ENCODE results near the gene MYH6.
A peak's percentile ranks its signal among the peaks of the same experiment; 100 is the strongest.
"Not testable (repeated sequence)": the region's sequence is repeated elsewhere in the genome, so short reads cannot be mapped to it uniquely, and the experiment has no call there.

Gene MYH6

DNA sequence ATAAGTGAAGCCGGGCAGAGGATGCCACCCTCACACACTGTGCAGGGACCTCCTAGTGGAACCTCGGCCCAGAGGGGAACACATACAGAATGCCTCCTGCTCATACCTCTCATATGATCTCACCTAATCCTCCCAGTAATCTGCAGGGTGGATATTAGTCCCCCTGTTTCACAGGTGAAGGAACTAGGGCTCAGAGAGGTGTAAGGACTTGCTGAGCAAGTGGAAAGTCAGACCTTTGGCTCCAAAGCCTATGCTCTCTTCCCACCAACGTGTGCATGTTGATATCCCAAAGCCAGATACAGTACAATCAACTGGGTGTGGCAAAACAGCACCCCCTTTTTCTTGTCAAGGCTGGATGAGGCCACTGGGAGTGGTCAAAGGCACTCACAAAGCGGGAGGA, 4.2 kb downstream of the MYH6 start:
- H3K4me3 ChIP-seq = no peak overlapping the region
- H3K9ac ChIP-seq = no peak overlapping the region
- no peak overlapping the region for H3K27ac ChIP-seq
- no peak overlapping the region for H3K4me2 ChIP-seq
- H3K9me3 ChIP-seq (replicated peaks in 1 of 11) = no peaks in the 10 kb centered on the region
- H3K27me3 ChIP-seq = peaks cover 46 to 73% (median 65%) of the 10 kb centered on the region in 11 experiments
- no peaks in the 10 kb centered on the region for H3K36me3 ChIP-seq
- H4K20me1 ChIP-seq = peaks cover 0 to 54% (median 48%) of the 10 kb centered on the region in 11 experiments; a peak in 16 of 22 replicates
- peaks cover 7 to 39% (median 28%) of the 10 kb centered on the region in 10 experiments; a peak in 17 of 20 replicates for H3K4me1 ChIP-seq
- TF ChIP-seq Cebpa-rat (IDR thresholded peaks at IDR 0.05) = no peak

DNA sequence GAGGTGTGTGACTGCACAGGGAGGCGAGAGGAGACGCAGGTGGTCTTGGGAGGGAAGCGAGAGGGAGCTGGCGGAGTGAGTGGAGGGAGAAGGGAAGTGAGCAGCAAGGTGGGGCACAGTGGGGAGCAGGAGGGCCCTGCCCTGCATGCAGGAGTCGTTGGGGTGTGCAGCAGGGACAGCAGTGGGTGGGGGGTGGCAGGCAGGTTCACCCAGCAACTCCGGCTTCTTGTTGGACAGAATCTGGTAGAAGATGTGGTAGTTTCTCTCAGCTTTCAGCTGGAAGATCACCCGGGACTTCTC, 5.0 kb downstream of the MYH6 start:
- H3K9ac ChIP-seq = no peak overlapping the region
- peaks cover 38 to 65% (median 57%) of the 10 kb centered on the region in 11 experiments for H3K27me3 ChIP-seq
- no peak overlapping the region for H3K4me3 ChIP-seq
- H3K4me1 ChIP-seq = peaks cover 7 to 39% (median 28%) of the 10 kb centered on the region in 10 experiments; a peak in 17 of 20 replicates
- no peak overlapping the region; a peak in 2 of 22 replicates for H3K4me2 ChIP-seq
- no peaks in the 10 kb centered on the region for H3K36me3 ChIP-seq
- H3K9me3 ChIP-seq (replicated peaks in 1 of 11) = no peaks in the 10 kb centered on the region
- no peak overlapping the region for H3K27ac ChIP-seq
- H4K20me1 ChIP-seq = peaks cover 0 to 49% (median 40%) of the 10 kb centered on the region in 11 experiments; a peak in 16 of 22 replicates
- TF ChIP-seq Cebpa-rat (IDR thresholded peaks at IDR 0.05) = no peak

DNA sequence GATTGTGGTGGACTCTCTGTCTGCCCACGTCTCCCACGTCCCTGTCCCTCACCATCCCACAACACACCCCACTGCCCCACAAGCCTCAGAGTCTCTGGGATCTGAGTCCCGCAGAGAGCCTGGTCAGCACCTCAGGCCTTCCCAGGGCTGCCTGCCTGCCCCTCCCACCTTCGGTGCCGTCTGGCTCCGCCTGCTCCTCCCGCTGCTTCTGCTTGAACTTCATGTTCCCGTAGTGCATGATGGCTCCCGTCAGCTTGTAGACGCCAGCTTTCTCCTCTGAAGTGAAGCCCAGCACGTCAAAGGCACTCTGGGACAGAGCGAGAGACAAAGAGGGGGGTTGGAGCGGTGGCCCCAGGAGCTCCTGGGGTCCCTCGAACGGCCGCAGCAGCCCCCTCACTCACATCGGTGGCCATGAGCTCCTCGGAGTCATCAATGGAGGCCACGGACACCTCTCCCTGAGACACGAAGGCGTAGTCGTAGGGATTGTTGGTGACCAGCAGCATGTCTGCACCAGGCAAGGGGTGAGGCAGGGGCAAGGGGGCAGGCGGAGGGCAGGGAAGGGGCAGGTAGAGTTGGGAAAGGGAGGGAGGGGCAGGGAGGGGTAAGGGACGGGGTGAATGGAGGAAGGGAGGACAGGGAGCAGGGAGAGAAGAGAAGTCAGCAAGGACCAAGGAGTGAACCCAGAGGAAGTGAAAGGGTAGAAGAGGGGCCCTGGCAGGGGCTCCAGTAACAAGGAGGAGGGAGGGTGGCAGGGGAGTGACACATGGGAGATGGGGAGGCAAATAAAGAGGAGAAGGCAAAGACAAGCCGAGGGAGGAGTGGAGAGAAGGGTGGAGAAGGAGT, 5.6 kb downstream of the MYH6 start:
- Histone ChIP-seq H4K20me1 (peaks cover 0 to 45% (median 37%) of the 10 kb centered on the region in 11 experiments; a peak in 16 of 22 replicates), H3K4me1 (peaks cover 7 to 39% (median 28%) of the 10 kb centered on the region in 10 experiments; a peak in 17 of 20 replicates), H3K4me2 (no peak overlapping the region; a peak in 2 of 22 replicates), H3K4me3 (no peak overlapping the region), H3K36me3 (no peaks in the 10 kb centered on the region), H3K9ac (no peak overlapping the region), H3K9me3 (replicated peaks in 1 of 11) (no peaks in the 10 kb centered on the region), H3K27me3 (peaks cover 33 to 59% (median 51%) of the 10 kb centered on the region in 11 experiments), H3K27ac (no peak overlapping the region)
- TF ChIP-seq Cebpa-rat (IDR thresholded peaks at IDR 0.05) = no peak

DNA sequence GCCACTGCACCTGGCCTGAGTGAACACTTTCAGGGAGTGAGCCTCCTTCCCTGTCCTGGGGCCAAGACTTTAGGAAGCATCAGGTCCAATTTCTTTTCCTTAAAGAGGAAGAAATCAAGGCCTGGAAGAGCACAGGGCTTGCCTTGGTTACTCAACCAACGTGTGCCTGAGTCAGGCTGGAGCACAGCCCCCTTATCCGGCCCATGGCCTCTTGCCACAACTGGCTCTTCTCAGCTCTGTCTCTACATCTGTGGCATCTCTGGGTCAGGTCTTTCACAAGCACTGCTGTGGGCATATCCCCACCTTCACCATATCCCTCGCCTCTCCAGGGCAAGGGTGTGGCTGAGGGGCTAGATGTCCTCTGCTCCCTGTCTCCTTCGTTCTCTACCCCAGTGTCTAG, 6.8 kb downstream of the MYH6 start:
- Histone ChIP-seq H3K27ac (no peak overlapping the region), H3K36me3 (no peaks in the 10 kb centered on the region), H3K27me3 (peaks cover 23 to 47% (median 39%) of the 10 kb centered on the region in 11 experiments), H3K4me1 (peaks cover 7 to 39% (median 29%) of the 10 kb centered on the region in 10 experiments; a peak in 17 of 20 replicates), H3K9ac (no peak overlapping the region), H3K9me3 (replicated peaks in 1 of 11) (no peaks in the 10 kb centered on the region), H3K4me3 (no peak overlapping the region), H4K20me1 (peaks cover 0 to 34% (median 26%) of the 10 kb centered on the region in 11 experiments; a peak in 16 of 22 replicates), H3K4me2 (no peak overlapping the region; a peak in 2 of 22 replicates)
- no peak for TF ChIP-seq Cebpa-rat (IDR thresholded peaks at IDR 0.05)

DNA sequence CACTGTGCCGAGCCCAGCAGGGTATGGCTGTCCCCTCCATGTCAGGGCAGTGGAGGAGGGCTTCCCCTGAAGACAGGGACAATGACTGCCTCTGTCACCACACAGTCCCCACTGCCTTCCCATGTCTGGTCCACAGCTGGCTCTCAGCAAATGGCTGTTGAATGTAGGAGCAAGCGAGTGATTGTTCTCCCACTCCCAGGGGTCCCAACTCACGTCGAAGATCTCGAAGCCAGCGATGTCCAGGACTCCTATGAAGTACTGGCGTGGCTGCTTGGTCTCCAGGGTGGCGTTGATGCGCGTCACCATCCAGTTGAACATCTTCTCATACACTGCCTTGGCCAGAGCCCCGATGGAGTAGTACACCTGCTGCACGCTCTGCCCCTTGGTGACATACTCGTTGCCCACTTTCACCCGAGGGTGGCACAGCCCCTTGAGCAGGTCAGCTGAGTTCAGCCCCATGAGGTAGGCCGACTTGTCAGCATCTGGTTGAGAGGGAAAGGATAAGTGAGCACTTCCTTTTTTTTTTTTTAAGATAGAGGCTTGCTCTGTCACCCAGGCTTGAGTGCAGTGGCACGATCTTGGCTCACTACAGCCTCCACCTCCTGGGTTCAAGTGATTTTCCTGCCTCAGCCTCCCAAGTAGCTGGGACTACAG, 7.5 kb downstream of the MYH6 start:
- not testable (repeated sequence) for H3K9me3 ChIP-seq (replicated peaks in 1 of 11); H3K36me3 ChIP-seq; H3K4me3 ChIP-seq; H3K27ac ChIP-seq; H3K9ac ChIP-seq
- Histone ChIP-seq H3K4me1 (peaks cover 3 to 34% (median 25%) of the 10 kb centered on the region in 10 experiments; a peak in 17 of 20 replicates), H4K20me1 (peaks cover 0 to 27% (median 20%) of the 10 kb centered on the region in 11 experiments; a peak in 16 of 22 replicates), H3K27me3 (peaks cover 23 to 42% (median 34%) of the 10 kb centered on the region in 11 experiments), H3K4me2 (peak overlapping the region in 1 of 11 experiments; percentile 19; a peak in 2 of 22 replicates)

DNA sequence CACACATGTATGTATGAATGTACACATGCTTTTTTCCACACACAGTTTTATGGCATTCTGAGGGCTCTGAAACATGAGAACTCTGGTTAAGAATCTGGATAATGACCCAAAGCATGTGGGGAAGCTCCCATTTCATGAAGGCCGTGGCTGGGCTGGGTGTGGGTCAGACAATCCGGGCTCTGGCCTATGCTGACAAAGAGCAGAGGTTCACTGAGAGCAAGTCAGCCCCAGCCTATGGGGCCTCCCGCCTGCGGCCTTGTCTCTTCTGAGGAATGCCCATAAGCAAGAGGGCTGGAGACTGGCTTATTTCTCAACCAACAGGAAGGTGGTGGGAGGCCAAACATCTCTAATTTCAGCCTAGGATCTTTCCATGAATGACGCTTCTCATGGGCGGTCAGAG, 8.5 kb downstream of the MYH6 start:
- H4K20me1 ChIP-seq = peaks cover 0 to 17% (median 10%) of the 10 kb centered on the region in 11 experiments; a peak in 14 of 22 replicates
- peaks cover 17 to 33% (median 27%) of the 10 kb centered on the region in 11 experiments for H3K27me3 ChIP-seq
- TF ChIP-seq Cebpa-rat (IDR thresholded peaks at IDR 0.05) = no peak
- peaks cover 0 to 24% (median 16%) of the 10 kb centered on the region in 10 experiments; a peak in 16 of 20 replicates for H3K4me1 ChIP-seq
- H3K4me2 ChIP-seq = no peak overlapping the region
- no peak overlapping the region for H3K27ac ChIP-seq
- H3K9ac ChIP-seq = no peak overlapping the region
- H3K9me3 ChIP-seq (replicated peaks in 1 of 11) = no peaks in the 10 kb centered on the region
- H3K36me3 ChIP-seq = no peaks in the 10 kb centered on the region
- H3K4me3 ChIP-seq = no peak overlapping the region

DNA sequence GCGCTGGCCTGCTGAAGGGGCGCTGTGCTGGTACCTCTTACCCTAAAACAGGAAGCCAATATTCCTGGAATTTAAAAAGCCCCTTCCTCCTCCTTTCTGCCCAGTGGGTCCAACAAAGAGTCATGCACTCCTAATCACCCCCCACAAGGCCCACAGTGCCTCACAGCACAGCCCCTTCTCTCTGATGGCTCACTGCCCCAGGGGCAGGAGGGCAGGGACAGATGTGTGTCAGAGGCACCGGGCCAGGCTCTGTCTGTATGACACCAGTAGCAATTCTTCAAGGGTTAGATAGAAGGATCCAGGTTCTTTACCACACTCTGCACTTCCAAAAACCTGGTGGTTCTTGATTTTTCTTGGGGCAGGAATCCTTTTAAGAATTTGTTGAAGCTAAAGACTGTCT, 8.9 kb downstream of the MYH6 start:
- Histone ChIP-seq H3K4me3 (no peak overlapping the region), H3K9ac (no peak overlapping the region), H3K4me1 (peaks cover 0 to 21% (median 14%) of the 10 kb centered on the region in 10 experiments; a peak in 16 of 20 replicates), H3K4me2 (no peak overlapping the region), H3K9me3 (replicated peaks in 1 of 11) (no peaks in the 10 kb centered on the region), H3K27me3 (peaks cover 12 to 28% (median 22%) of the 10 kb centered on the region in 11 experiments), H4K20me1 (peaks cover 0 to 13% (median 7%) of the 10 kb centered on the region in 11 experiments; a peak in 12 of 22 replicates), H3K27ac (no peak overlapping the region), H3K36me3 (no peaks in the 10 kb centered on the region)
- no peak for TF ChIP-seq Cebpa-rat (IDR thresholded peaks at IDR 0.05)

DNA sequence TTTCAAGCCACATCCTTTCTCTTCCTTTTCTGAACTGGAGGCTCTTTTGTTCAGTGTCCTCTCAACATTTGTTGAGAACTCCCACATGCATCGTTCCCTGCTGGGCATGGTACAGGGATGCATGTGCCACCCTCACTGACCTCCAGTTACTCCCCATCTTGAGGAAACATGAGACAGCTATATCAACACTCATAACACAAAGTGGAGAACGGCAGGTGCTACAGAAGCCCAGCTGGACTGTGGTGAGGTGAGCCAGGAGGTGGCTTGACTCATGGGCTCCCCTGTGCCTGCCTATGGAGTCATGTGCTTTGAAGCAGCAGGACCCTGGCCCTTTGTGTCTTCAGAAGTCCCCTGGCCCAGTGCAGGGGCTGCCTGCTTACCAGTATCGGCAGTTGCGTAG, 9.7 kb downstream of the MYH6 start:
- peaks cover 5 to 20% (median 14%) of the 10 kb centered on the region in 11 experiments; a peak in 20 of 22 replicates for H3K27me3 ChIP-seq
- no peak overlapping the region for H3K27ac ChIP-seq
- no peak for TF ChIP-seq Cebpa-rat (IDR thresholded peaks at IDR 0.05)
- no peaks in the 10 kb centered on the region for H3K36me3 ChIP-seq
- H3K4me3 ChIP-seq = no peak overlapping the region
- H3K4me2 ChIP-seq = no peak overlapping the region
- peaks cover 0 to 21% (median 14%) of the 10 kb centered on the region in 10 experiments; a peak in 16 of 20 replicates for H3K4me1 ChIP-seq
- peaks cover 0 to 5% (median 0%) of the 10 kb centered on the region in 11 experiments; a peak in 7 of 22 replicates for H4K20me1 ChIP-seq
- H3K9ac ChIP-seq = no peak overlapping the region
- no peaks in the 10 kb centered on the region for H3K9me3 ChIP-seq (replicated peaks in 1 of 11)
